ENCODE data around the gene DOHH.

DNA sequence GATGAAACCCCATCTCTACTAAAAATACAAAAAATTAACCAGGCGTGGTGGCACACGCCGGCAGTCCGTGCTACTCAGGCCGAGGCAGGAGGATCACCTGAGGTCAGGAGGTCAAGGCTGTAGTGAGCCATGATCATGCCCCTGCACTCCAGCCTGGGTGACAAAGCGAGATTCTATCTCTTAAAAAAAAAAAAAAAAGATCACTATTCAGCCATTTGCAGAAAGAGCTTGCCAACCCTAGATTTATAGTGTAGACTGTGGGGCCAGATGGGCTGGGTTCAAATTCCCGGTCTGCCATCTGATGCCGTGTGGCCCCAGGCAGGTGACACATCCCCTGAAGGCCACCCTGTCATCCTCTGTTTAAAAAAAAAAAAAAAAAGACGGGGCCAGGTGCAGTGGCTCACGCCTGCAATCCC, 49.0 kb downstream of the DOHH start:
- TF ChIP-seq POLR2A (IDR thresholded peaks at IDR 0.05): no peak
- TF ChIP-seq, protein P1, sequence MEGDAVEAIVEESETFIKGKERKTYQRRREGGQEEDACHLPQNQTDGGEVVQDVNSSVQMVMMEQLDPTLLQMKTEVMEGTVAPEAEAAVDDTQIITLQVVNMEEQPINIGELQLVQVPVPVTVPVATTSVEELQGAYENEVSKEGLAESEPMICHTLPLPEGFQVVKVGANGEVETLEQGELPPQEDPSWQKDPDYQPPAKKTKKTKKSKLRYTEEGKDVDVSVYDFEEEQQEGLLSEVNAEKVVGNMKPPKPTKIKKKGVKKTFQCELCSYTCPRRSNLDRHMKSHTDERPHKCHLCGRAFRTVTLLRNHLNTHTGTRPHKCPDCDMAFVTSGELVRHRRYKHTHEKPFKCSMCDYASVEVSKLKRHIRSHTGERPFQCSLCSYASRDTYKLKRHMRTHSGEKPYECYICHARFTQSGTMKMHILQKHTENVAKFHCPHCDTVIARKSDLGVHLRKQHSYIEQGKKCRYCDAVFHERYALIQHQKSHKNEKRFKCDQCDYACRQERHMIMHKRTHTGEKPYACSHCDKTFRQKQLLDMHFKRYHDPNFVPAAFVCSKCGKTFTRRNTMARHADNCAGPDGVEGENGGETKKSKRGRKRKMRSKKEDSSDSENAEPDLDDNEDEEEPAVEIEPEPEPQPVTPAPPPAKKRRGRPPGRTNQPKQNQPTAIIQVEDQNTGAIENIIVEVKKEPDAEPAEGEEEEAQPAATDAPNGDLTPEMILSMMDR (IDR thresholded peaks at IDR 0.05): no peak

All from vagina (tissue), 2 donors.